H1 (cell line): ENCODE results near the gene ING5. TPM values are rescaled to one million over a fixed set of nuclear protein-coding genes. Genes with fewer than 3 reads are reported as not detected.

Experiments used
- CTCF ChIA-PET: fragments of 300-600 bp; sonication (Branson Sonifier 250); formaldehyde crosslinking; loops from one replicate; lab custom pipeline; 2021; ENCODE audit not compliant: partially characterized antibody; lab: Charles Lee
- POLR2A ChIA-PET: fragments of 300-600 bp; sonication (Branson Sonifier 250); formaldehyde crosslinking; loops from one replicate; lab custom pipeline; 2021; ENCODE audit warnings: inconsistent platforms; ENCODE audit not compliant: partially characterized antibody; lab: Charles Lee
- DNase-seq, 2 experiments: peaks; one replicate each; pipeline versions ENCODE4 v3.0.0 to v3.0.0-alpha.2; 2010 to 2022; ENCODE audit warnings: low spot score in 2 of 2, low read depth in 1 of 2, mixed read lengths in 1 of 2
- FAIRE-seq: peaks from 2 replicates; lab custom pipeline; 2011; peaks lifted over from hg19 to GRCh38; lab: Jason Lieb, UNC
- H2AFZ ChIP-seq: 2 replicates; pipeline ENCODE4 v1.8.1; 2012; ENCODE audit warnings: low read length, inconsistent platforms
- H2AK5ac ChIP-seq: 2 replicates; pipeline ENCODE4 v1.6.1; 2013; ENCODE audit warnings: low read depth, low read length
- H2BK120ac ChIP-seq: replicated peaks from 2 replicates; pipeline ENCODE3; 2013; ENCODE audit warnings: low read depth, low read length, inconsistent platforms
- H2BK12ac ChIP-seq: 2 replicates; pipeline ENCODE4 v1.6.1; 2013; ENCODE audit warnings: low read depth, low read length
- H2BK15ac ChIP-seq: 2 replicates; pipeline ENCODE4 v1.6.1; 2013; ENCODE audit warnings: low read length
- H2BK20ac ChIP-seq: 2 replicates; pipeline ENCODE4 v1.6.1; 2013; ENCODE audit warnings: low read length
- H2BK5ac ChIP-seq: 2 replicates; pipeline ENCODE4 v1.6.1; 2013; ENCODE audit warnings: low read depth, low read length
- H3K14ac ChIP-seq: 2 replicates; pipeline ENCODE4 v1.6.1; 2013; ENCODE audit warnings: inconsistent platforms; ENCODE audit not compliant: insufficient read length
- H3K18ac ChIP-seq: 2 replicates; pipeline ENCODE4 v1.6.1; 2013; ENCODE audit warnings: low read length; ENCODE audit errors: extremely low read depth
- H3K23ac ChIP-seq: 2 replicates; pipeline ENCODE4 v1.6.1; 2013; ENCODE audit warnings: inconsistent platforms; ENCODE audit not compliant: insufficient read length
- H3K23me2 ChIP-seq: 2 replicates; pipeline ENCODE4 v1.6.1; 2013; ENCODE audit warnings: low read depth, low read length
- H3K27ac ChIP-seq: 2 replicates; pipeline ENCODE4 v1.6.1; 2011; ENCODE audit warnings: low read depth, low read length, inconsistent platforms
- H3K27me3 ChIP-seq, 4 experiments: replicated peaks in 1 of 4; 1 replicate in 1 of 4; 2 replicates in 3 of 4; pipeline versions ENCODE4 v1.6.1 to v1.8.1; 2011 to 2013; ENCODE audit warnings: low read length in 3 of 4, mild to moderate bottlenecking in 3 of 4, inconsistent platforms in 2 of 4, mixed read lengths in 2 of 4, moderate library complexity in 1 of 4; ENCODE audit not compliant: control insufficient read depth in 3 of 4, insufficient read depth in 3 of 4; ENCODE audit errors: extremely low read depth in 1 of 4
- H3K36me3 ChIP-seq, 4 experiments: 2 replicates each; pipeline versions ENCODE4 v1.6.1 to v1.8.1; 2011 to 2013; ENCODE audit warnings: mild to moderate bottlenecking in 4 of 4, low read length in 3 of 4, moderate library complexity in 2 of 4, control low read depth in 1 of 4, inconsistent platforms in 1 of 4; ENCODE audit not compliant: insufficient read depth in 4 of 4, control insufficient read depth in 2 of 4
- H3K4ac ChIP-seq: replicated peaks from 2 replicates; pipeline ENCODE3; 2013; ENCODE audit warnings: low read length, low read depth, mixed read lengths, inconsistent platforms; ENCODE audit not compliant: insufficient read length
- H3K4me1 ChIP-seq, 4 experiments: replicated peaks in 1 of 4; 1 replicate in 1 of 4; 2 replicates in 3 of 4; pipeline versions ENCODE4 v1.6.1 to v1.8.1; 2011 to 2013; ENCODE audit warnings: low read length in 3 of 4, inconsistent platforms in 2 of 4, mixed read lengths in 1 of 4; ENCODE audit not compliant: insufficient read depth in 4 of 4, control insufficient read depth in 3 of 4
- H3K4me2 ChIP-seq, 2 experiments: 2 replicates each; pipeline versions ENCODE4 v1.6.1 to v1.8.1; 2011 to 2013; ENCODE audit warnings: low read depth in 2 of 2, low read length in 2 of 2, control low read depth in 1 of 2, inconsistent platforms in 1 of 2, mild to moderate bottlenecking in 1 of 2; ENCODE audit not compliant: insufficient read depth in 1 of 2
- H3K4me3 ChIP-seq, 4 experiments: fragments of 200-600, 300-600 bp in 1 of 4; sonication (generic), shearing (Covaris generic), sonication (Bioruptor Twin) in 1 of 4; 2 replicates each; pipeline versions ENCODE4 v1.5.1 to v1.8.1; 2011 to 2016; ENCODE audit warnings: low read length in 4 of 4, low read depth in 3 of 4, control low read depth in 2 of 4, inconsistent platforms in 2 of 4, mild to moderate bottlenecking in 2 of 4, mixed read lengths in 1 of 4, moderate library complexity in 1 of 4; ENCODE audit not compliant: insufficient read depth in 2 of 4; ENCODE audit errors: extremely low read depth in 1 of 4
- H3K56ac ChIP-seq: replicated peaks from 2 replicates; pipeline ENCODE3; 2013; ENCODE audit warnings: low read depth, mild to moderate bottlenecking, mixed read lengths, low read length, inconsistent platforms; ENCODE audit not compliant: insufficient read length
- H3K79me1 ChIP-seq: 2 replicates; pipeline ENCODE4 v1.6.1; 2013; ENCODE audit warnings: low read depth, low read length, control low read depth
- H3K79me2 ChIP-seq, 2 experiments: 2 replicates each; pipeline versions ENCODE4 v1.6.1 to v1.8.1; 2012 to 2013; ENCODE audit warnings: low read length in 2 of 2, mild to moderate bottlenecking in 2 of 2, inconsistent platforms in 1 of 2; ENCODE audit not compliant: insufficient read depth in 2 of 2, control insufficient read depth in 1 of 2
- H3K9ac ChIP-seq, 4 experiments: replicated peaks in 1 of 4; 1 replicate in 1 of 4; 2 replicates in 3 of 4; pipeline versions ENCODE4 v1.6.1 to v1.8.1; 2011 to 2013; ENCODE audit warnings: low read depth in 3 of 4, low read length in 3 of 4, control low read depth in 2 of 4, mild to moderate bottlenecking in 2 of 4, moderate library complexity in 2 of 4, inconsistent platforms in 1 of 4; ENCODE audit errors: extremely low read depth in 1 of 4
- H3K9me3 ChIP-seq, 2 experiments: 2 replicates each; pipeline versions ENCODE4 v1.6.1 to v1.8.1; 2012 to 2013; ENCODE audit warnings: mild to moderate bottlenecking in 2 of 2, moderate library complexity in 2 of 2, control low read depth in 1 of 2, inconsistent platforms in 1 of 2, low read depth in 1 of 2, low read length in 1 of 2, mixed read lengths in 1 of 2; ENCODE audit not compliant: insufficient read depth in 2 of 2
- H4K20me1 ChIP-seq, 2 experiments: replicated peaks in 1 of 2; 2 replicates each; pipeline versions ENCODE3 to v1.8.1; 2011 to 2013; ENCODE audit warnings: inconsistent platforms in 2 of 2, low read length in 2 of 2, mild to moderate bottlenecking in 1 of 2; ENCODE audit not compliant: insufficient read depth in 2 of 2, control insufficient read depth in 1 of 2
- H4K5ac ChIP-seq: 2 replicates; pipeline ENCODE4 v1.6.1; 2013; ENCODE audit warnings: low read length, low read depth, mixed read lengths, inconsistent platforms; ENCODE audit not compliant: insufficient read length
- H4K8ac ChIP-seq: 2 replicates; pipeline ENCODE4 v1.8.0; 2013; ENCODE audit warnings: mild to moderate bottlenecking, moderate library complexity, low read length, inconsistent platforms; ENCODE audit not compliant: insufficient read depth; ENCODE audit errors: extremely low read depth
- H4K91ac ChIP-seq: replicated peaks from 2 replicates; pipeline ENCODE3; 2013; ENCODE audit warnings: low read length, mixed read lengths, inconsistent platforms; ENCODE audit not compliant: insufficient read length
- BRCA1 ChIP-seq: IDR thresholded peaks from 2 replicates; pipeline ENCODE4 v1.6.1; 2012; ENCODE audit warnings: low read depth, low read length, improper control_type of control experiment
- EP300 ChIP-seq, 2 experiments: IDR thresholded peaks; 1 replicate in 1 of 2; 2 replicates in 1 of 2; pipeline ENCODE4 v1.6.1; 2011 to 2012; ENCODE audit warnings: low read depth in 2 of 2, low read length in 2 of 2, mild to moderate bottlenecking in 2 of 2, borderline replicate concordance in 1 of 2, inconsistent platforms in 1 of 2, moderate library complexity in 1 of 2
- HDAC6 ChIP-seq: IDR thresholded peaks from one replicate; pipeline ENCODE4 v1.7.1; 2012; ENCODE audit warnings: low read depth, mild to moderate bottlenecking, inconsistent platforms, low read length, moderate library complexity
- PHF8 ChIP-seq: fragments of 200-600 bp; sonication (generic); conservative IDR thresholded peaks from 2 replicates; pipeline ENCODE4 v1.7.1; 2012; ENCODE audit warnings: low read depth, mild to moderate bottlenecking, inconsistent platforms, low read length, moderate library complexity
- SP1 ChIP-seq: IDR thresholded peaks from 2 replicates; pipeline ENCODE4 v1.6.1; 2011; ENCODE audit warnings: low read depth, low read length
- WGBS, 2 experiments: shearing (Covaris generic) in 1 of 2; methylation state at CpG; one replicate each; pipeline versions ENCODE4 v1.1.6 to v1.1.7; 2013 to 2015; ENCODE audit warnings: low lambda C conversion rate in 2 of 2, mixed read lengths in 2 of 2, inconsistent platforms in 1 of 2, low coverage in 1 of 2, missing lambda C conversion rate in 1 of 2; ENCODE audit not compliant: insufficient replicate concordance in 2 of 2, insufficient coverage in 1 of 2, insufficient read length in 1 of 2; ENCODE audit errors: extremely low coverage in 1 of 2, missing lambda C conversion rate in 1 of 2; 5-methylcytosine and 5-hydroxymethylcytosine counted together
- polyA plus RNA-seq, 7 experiments: library from polyadenylated mRNA; depleted of rRNA in 3 of 7; stranded (reverse) in 5 of 7; unstranded in 2 of 7; fragments of >200 nt in 5 of 7; fragments of 200-250 nt in 2 of 7; gene quantifications; 1 replicate in 5 of 7; 2 replicates in 1 of 7; 4 replicates in 1 of 7; pipeline versions ENCODE4 v1.2.1 to v1.2.3, GENCODE V29; 2011 to 2013; ENCODE audit warnings: missing spikeins in 2 of 7, mixed read lengths in 2 of 7
- total RNA-seq: library from RNA; stranded (reverse); fragmentation: NEBNext Ultra II Directional; extraction: Animal tissue kit (Norgen Biotek cat#: 25700); gene quantifications from 2 replicates; pipeline ENCODE4 v1.2.1, GENCODE V29; 2021

Gene ING5
- total and polyA plus RNA-seq, 2 of the 8 experiments (the other 6 are each of a cell fraction or from before 2014, with no cell fraction given), result 41.5 to 47.4 TPM

DNA sequence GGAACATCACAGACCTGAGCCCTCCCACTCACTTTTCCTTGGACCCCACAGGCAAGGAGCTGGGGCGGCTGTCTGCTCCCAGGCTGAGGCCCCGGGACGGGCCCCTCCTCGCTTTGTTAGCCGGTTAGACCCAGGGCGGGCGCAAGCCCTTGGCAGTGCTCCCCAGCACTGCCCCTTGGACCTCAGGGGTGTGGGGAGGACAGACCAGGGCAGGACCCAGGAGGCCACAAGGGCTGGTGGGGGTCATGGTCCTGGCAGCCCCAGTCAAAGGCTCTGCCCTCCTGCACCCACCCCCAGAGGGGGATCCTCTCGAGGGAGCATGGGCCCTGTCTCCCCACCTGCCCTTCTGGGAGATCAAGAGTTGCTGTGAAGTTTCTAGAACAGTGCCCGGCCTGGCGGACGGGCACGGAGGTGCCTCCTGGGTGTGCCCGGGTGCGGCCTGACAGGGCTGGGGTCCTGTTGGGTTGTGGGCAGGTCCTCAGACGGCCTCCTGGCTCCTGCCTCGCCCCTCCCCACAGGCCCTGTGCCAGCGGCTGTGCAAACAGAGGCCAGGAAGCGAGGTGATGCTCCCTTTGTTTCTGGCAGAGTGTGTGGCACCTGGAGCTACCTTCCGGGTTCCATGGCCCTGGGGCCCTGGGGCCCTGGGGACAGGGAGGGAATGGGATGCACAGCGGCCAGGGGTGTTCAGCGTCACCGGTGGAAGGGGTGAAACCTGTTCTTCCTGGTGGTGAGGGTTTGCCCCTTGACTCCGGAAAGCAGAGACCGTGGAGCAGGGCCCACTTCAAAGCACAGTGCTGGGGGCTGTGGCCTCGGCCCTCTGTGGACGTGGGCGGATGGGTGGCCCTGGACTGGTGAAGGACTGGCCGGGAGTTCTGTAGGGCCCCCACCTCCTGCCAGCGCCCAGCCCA lies 71.9 kb downstream of the ING5 start:
- no peak overlapping the region for H3K9ac ChIP-seq
- no peak overlapping the region for H2AK5ac ChIP-seq
- no peak overlapping the region for H3K27ac ChIP-seq
- no peaks in the 10 kb centered on the region for H3K9me3 ChIP-seq
- peaks cover 0 to 2% of the 10 kb centered on the region in 2 experiments for H4K20me1 ChIP-seq
- H3K27me3 ChIP-seq, result no peaks in the 10 kb centered on the region
- WGBS, 2 experiments, result 93% methylated on average over 20 of the region's 29 CpGs; no CpG with 5 or more reads in 1 of the 2 experiments
- no peaks in the 10 kb centered on the region for H3K36me3 ChIP-seq
- no peak overlapping the region for H2BK12ac ChIP-seq
- H3K23me2 ChIP-seq, result no peaks in the 10 kb centered on the region
- no peak for TF ChIP-seq SP1
- no peak for TF ChIP-seq PHF8
- TF ChIP-seq EP300 (IDR thresholded peaks at IDR 0.05; ENCODE audit: borderline replicate concordance in 1 of 2, low read depth in 2 of 2, low read length in 2 of 2), result no peak
- no peak for TF ChIP-seq BRCA1
- TF ChIP-seq HDAC6, result no peak
- no peak overlapping the region for H3K56ac ChIP-seq
- POLR2A ChIA-PET, result interaction anchor here (0.9 to 1.5 kb wide), 3 partner anchors 8 to 21 kb away, joined by 3 to 4 read pairs (median 4); no protein-coding TSS in a partner anchor
- CTCF ChIA-PET, result interaction anchor here (1.4 to 2.1 kb wide), 3 partner anchors 9 to 105 kb away, joined by 5 to 8 read pairs (median 5); no protein-coding TSS in a partner anchor
- H3K18ac ChIP-seq, result no peak overlapping the region; the same call in 1 of the 2 replicates
- H3K79me2 ChIP-seq, result no peaks in the 10 kb centered on the region
- no peak overlapping the region for H3K4ac ChIP-seq
- no peak overlapping the region for H3K4me2 ChIP-seq
- no peak overlapping the region for H4K8ac ChIP-seq
- H3K79me1 ChIP-seq, result no peaks in the 10 kb centered on the region
- peak in 1 of 2 experiments; percentile 45 for DNase-seq
- H4K91ac ChIP-seq, result no peak overlapping the region
- H2BK120ac ChIP-seq, result no peak overlapping the region
- no peak overlapping the region for H2AFZ ChIP-seq
- no peak overlapping the region for H2BK5ac ChIP-seq
- H2BK15ac ChIP-seq, result no peak overlapping the region
- no peak overlapping the region for H3K4me3 ChIP-seq
- no peak overlapping the region for H3K14ac ChIP-seq
- H3K23ac ChIP-seq, result no peak overlapping the region
- peaks cover 0 to 26% (median 14%) of the 10 kb centered on the region in 4 experiments; a peak in 6 of 7 replicates for H3K4me1 ChIP-seq
- no peak for FAIRE-seq
- no peak overlapping the region for H4K5ac ChIP-seq
- H2BK20ac ChIP-seq, result no peak overlapping the region
